ENCODE measurements around the gene FKBP6.

DNA sequence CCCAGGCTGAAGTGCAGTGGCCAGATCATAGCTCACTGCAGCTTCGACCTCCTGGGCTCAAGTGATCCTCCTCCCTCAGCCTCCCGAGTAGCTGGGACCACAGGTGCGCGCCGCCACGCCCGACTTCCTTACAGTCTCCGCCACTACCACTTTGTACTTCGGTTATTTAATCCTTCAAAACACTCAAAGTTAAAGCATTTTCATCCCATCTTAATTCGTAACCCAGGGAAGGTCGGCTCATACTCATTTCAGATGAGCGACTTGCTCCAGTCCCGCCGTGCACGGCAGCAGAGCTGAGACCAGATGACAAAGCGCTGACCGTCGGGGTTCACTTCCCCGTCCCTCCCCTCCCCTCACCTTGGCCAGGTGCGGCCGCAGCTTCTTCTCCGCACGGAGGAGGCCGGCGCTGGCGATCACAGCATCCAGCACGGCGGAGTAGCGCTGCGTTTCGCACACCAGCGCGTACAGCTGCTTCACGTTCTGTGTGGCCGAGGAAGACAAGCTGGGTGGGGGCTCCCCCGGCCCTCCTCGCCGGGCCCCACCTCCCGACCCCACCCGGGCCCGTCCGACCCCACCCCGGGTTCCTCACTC, 19.8 kb upstream of the FKBP6 start:
- TF ChIP-seq, protein P1, sequence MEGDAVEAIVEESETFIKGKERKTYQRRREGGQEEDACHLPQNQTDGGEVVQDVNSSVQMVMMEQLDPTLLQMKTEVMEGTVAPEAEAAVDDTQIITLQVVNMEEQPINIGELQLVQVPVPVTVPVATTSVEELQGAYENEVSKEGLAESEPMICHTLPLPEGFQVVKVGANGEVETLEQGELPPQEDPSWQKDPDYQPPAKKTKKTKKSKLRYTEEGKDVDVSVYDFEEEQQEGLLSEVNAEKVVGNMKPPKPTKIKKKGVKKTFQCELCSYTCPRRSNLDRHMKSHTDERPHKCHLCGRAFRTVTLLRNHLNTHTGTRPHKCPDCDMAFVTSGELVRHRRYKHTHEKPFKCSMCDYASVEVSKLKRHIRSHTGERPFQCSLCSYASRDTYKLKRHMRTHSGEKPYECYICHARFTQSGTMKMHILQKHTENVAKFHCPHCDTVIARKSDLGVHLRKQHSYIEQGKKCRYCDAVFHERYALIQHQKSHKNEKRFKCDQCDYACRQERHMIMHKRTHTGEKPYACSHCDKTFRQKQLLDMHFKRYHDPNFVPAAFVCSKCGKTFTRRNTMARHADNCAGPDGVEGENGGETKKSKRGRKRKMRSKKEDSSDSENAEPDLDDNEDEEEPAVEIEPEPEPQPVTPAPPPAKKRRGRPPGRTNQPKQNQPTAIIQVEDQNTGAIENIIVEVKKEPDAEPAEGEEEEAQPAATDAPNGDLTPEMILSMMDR (IDR thresholded peaks at IDR 0.05; ENCODE audit: low read length): no peak
- no peak for TF ChIP-seq EZH2 (optimal IDR thresholded peaks at IDR 0.05; ENCODE audit: low read depth, low read length)
